ENCODE results near the gene RRBP1.

RRBP1 gene

DNA sequence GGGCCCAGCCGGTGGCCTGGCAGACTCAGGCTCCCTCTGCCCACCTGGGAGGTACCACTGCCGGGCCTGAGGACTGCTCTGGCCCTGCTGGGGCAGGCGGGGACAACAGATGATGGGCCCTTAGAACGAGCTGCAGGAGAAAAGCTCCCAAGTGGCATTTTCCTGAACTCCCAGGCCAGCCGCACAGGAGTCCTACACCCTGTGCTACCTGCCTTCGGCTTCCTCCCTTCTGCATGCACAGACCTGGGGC, 70.8 kb downstream of the RRBP1 start:
- Histone ChIP-seq H3K36me3 (replicated peaks; ENCODE audit: low read depth, low read length) (peaks cover 22% of the 10 kb centered on the region), H3K4me2 (ENCODE audit: low read length) (no peak overlapping the region), H3K4me1 (ENCODE audit: low read length) (no peaks in the 10 kb centered on the region), H3K9me3 (ENCODE audit: insufficient read depth, low read length) (no peaks in the 10 kb centered on the region), H3K27ac (ENCODE audit: low read length) (no peak overlapping the region), H3K79me2 (ENCODE audit: low read length) (no peaks in the 10 kb centered on the region), H3K9ac (ENCODE audit: low read length) (no peak overlapping the region), H3K4me3 (ENCODE audit: low read length) (no peak overlapping the region), H4K20me1 (ENCODE audit: insufficient read depth, low read length) (peaks cover 31% of the 10 kb centered on the region), H2AFZ (ENCODE audit: low read depth, low read length) (no peak overlapping the region), H3K27me3 (ENCODE audit: low read depth, low read length) (no peaks in the 10 kb centered on the region)
- TF ChIP-seq, protein P1, sequence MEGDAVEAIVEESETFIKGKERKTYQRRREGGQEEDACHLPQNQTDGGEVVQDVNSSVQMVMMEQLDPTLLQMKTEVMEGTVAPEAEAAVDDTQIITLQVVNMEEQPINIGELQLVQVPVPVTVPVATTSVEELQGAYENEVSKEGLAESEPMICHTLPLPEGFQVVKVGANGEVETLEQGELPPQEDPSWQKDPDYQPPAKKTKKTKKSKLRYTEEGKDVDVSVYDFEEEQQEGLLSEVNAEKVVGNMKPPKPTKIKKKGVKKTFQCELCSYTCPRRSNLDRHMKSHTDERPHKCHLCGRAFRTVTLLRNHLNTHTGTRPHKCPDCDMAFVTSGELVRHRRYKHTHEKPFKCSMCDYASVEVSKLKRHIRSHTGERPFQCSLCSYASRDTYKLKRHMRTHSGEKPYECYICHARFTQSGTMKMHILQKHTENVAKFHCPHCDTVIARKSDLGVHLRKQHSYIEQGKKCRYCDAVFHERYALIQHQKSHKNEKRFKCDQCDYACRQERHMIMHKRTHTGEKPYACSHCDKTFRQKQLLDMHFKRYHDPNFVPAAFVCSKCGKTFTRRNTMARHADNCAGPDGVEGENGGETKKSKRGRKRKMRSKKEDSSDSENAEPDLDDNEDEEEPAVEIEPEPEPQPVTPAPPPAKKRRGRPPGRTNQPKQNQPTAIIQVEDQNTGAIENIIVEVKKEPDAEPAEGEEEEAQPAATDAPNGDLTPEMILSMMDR (IDR thresholded peaks at IDR 0.05; ENCODE audit: low read depth, low read length) = no peak
- TF ChIP-seq EZH2phosphoT487 (IDR thresholded peaks at IDR 0.05; ENCODE audit: low read depth) = no peak

DNA sequence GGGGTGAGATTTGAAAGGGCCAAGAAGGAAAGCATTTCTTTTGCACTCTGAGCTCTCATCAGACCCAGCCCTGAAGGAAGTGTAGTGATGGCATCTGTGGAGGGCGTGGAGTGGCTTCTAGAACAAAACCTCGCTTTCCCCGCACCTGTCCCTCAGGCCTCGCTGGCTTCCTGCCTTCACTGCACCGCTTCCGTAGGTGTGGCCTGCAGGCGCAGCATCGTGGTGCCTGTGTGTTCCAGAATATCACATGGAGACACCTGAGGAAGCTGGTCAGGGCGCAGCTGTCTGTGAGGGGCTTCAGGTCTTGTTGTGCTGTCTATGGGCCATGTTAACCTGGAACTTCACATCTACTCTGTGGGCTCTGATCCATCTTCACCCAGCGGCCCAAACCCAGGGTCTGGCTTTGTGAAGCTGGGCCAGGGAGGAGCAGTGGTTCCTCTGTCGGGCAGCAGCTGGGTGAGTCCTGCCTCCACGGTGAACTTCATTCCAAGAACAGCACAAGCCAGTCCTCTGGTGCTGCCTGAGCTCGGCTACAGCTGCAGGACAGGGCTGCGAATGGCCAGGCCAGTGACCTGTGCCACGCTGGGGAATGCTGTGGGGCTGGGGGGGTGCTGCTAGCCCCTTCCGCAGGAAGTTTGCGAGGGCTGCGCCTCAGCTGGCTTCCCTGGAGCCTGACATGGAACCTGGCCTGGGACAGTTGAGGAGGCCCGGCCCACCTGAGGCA, 71.3 kb downstream of the RRBP1 start:
- H3K4me1 ChIP-seq (ENCODE audit: low read length) = no peaks in the 10 kb centered on the region
- H4K20me1 ChIP-seq (ENCODE audit: insufficient read depth, low read length) = peaks cover 34% of the 10 kb centered on the region

DNA sequence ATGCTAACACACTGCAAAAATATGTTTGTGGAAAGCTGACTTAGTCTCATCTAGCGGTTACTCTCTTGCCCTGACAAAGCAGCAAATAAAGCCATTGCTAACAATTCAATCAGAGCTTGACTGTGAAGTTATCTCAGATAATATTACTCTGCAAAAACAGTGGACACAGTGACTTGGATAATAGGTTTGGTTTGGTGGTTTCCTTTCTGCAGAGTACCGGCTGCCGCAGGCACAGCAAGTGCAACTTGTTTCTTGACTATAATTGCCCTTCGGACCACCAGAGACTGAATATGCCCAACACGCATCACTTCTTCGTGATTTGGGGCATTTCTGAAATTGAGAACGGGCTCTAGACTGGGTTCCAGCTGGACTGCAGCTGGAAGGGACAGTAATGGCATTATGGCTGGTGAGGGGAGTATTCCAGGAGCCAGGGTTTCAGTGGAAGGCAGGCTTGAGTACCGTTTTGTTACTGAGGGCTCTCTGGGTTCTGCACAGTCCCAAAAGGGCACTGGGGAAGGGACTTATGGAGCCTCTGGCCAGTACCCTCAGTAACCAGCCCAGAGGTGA, 72.1 kb downstream of the RRBP1 start:
- TF ChIP-seq, protein P1 (IDR thresholded peaks at IDR 0.05; ENCODE audit: low read depth, low read length) = no peak
- TF ChIP-seq EZH2phosphoT487 (IDR thresholded peaks at IDR 0.05; ENCODE audit: low read depth) = no peak
- Histone ChIP-seq H3K36me3 (replicated peaks; ENCODE audit: low read depth, low read length) (peaks cover 27% of the 10 kb centered on the region), H3K27ac (ENCODE audit: low read length) (no peak overlapping the region), H3K27me3 (ENCODE audit: low read depth, low read length) (no peaks in the 10 kb centered on the region), H3K9ac (ENCODE audit: low read length) (no peak overlapping the region), H3K4me2 (ENCODE audit: low read length) (no peak overlapping the region), H3K4me1 (ENCODE audit: low read length) (no peaks in the 10 kb centered on the region), H4K20me1 (ENCODE audit: insufficient read depth, low read length) (peaks cover 36% of the 10 kb centered on the region), H3K9me3 (ENCODE audit: insufficient read depth, low read length) (no peaks in the 10 kb centered on the region), H3K79me2 (ENCODE audit: low read length) (no peaks in the 10 kb centered on the region), H3K4me3 (ENCODE audit: low read length) (no peak overlapping the region), H2AFZ (ENCODE audit: low read depth, low read length) (no peak overlapping the region)

More for the DNA sequence above, 71.3 kb downstream of the RRBP1 start:
- Histone ChIP-seq H3K79me2 (ENCODE audit: low read length) (no peaks in the 10 kb centered on the region), H3K4me2 (ENCODE audit: low read length) (no peak overlapping the region), H3K27ac (ENCODE audit: low read length) (no peak overlapping the region), H3K9ac (ENCODE audit: low read length) (no peak overlapping the region), H2AFZ (ENCODE audit: low read depth, low read length) (no peak overlapping the region), H3K36me3 (replicated peaks; ENCODE audit: low read depth, low read length) (peaks cover 25% of the 10 kb centered on the region), H3K27me3 (ENCODE audit: low read depth, low read length) (no peaks in the 10 kb centered on the region), H3K9me3 (ENCODE audit: insufficient read depth, low read length) (no peaks in the 10 kb centered on the region), H3K4me3 (ENCODE audit: low read length) (no peak overlapping the region)
- TF ChIP-seq, protein P1 (IDR thresholded peaks at IDR 0.05; ENCODE audit: low read depth, low read length) = no peak
- TF ChIP-seq EZH2phosphoT487 (IDR thresholded peaks at IDR 0.05; ENCODE audit: low read depth) = no peak

DNA sequence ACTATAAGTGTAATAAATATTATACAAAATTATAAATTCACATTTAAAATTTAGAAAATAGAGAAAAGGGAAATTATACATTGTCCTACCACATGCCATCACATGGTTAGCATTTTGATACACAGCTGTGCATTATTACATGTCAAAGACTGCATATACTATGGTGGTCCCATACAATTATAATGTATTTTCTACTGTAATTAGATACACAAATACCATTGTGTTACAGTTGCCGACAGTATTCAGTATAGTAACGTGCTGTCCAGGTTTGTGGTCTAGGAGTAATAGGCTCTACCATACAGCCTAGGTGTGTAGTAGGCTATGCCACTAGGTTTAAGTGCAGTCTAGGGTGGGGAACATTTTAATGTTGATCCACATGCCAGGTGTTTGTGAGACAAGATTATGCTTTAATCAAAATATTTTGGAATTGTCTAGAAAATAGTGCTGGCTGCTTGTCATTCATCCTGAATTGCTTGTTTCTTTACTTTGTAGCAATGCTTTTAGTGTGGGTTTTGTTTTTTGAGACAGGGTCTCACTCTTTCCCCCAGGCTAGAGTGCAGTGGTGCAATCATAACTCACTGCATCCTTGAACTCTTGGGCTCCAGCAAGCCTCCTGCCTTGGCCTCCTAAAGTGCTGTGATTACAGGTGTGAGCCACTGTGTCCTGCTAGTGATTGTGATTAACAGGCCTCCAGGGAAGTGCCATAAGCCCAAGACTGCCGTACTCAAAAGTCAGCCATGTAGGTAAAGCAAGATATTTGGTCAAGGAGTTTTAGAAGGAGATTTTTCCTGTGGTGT, 73.1 kb downstream of the RRBP1 start:
- Histone ChIP-seq H2AFZ (ENCODE audit: low read depth, low read length) (no peak overlapping the region), H3K4me1 (ENCODE audit: low read length) (peaks cover 6% of the 10 kb centered on the region; the same call in 1 of the 2 replicates), H3K4me3 (ENCODE audit: low read length) (no peak overlapping the region), H3K27me3 (ENCODE audit: low read depth, low read length) (no peaks in the 10 kb centered on the region), H3K4me2 (ENCODE audit: low read length) (no peak overlapping the region), H4K20me1 (ENCODE audit: insufficient read depth, low read length) (peaks cover 46% of the 10 kb centered on the region), H3K27ac (ENCODE audit: low read length) (no peak overlapping the region), H3K36me3 (replicated peaks; ENCODE audit: low read depth, low read length) (peaks cover 36% of the 10 kb centered on the region), H3K9ac (ENCODE audit: low read length) (no peak overlapping the region), H3K9me3 (ENCODE audit: insufficient read depth, low read length) (no peaks in the 10 kb centered on the region), H3K79me2 (ENCODE audit: low read length) (no peaks in the 10 kb centered on the region)
- TF ChIP-seq EZH2phosphoT487 (IDR thresholded peaks at IDR 0.05; ENCODE audit: low read depth) = no peak
- TF ChIP-seq, protein P1 (IDR thresholded peaks at IDR 0.05; ENCODE audit: low read depth, low read length) = no peak

All from OCI-LY3 (cell line).